Activated CD4-positive, alpha-beta memory T cell treated with anti-CD3 and anti-CD28 coated beads for 36 hours (primary cell): ENCODE data around the gene KCNQ5. TPM values are rescaled to one million over a fixed set of nuclear protein-coding genes. Genes with fewer than 3 reads are reported as not detected.

Experiments
- CTCF ChIA-PET: fragments of 350-600 bp; sonication (Branson Sonifier 250); formaldehyde crosslinking; loops from one replicate; lab custom pipeline; 2021; ENCODE audit warnings: antibody characterized with exemption, inconsistent platforms; lab: Charles Lee
- POLR2A ChIA-PET: fragments of 350-600 bp; sonication (Branson Sonifier 250); formaldehyde crosslinking; loops from one replicate; lab custom pipeline; 2021; ENCODE audit warnings: antibody characterized with exemption; lab: Charles Lee
- DNase-seq: peaks from one replicate; pipeline ENCODE4 v3.0.0-alpha.2; 2020
- H3K27ac Mint-ChIP-seq: one replicate; pipeline ENCODE4 v1.8.0; 2021; ENCODE audit warnings: mixed read lengths
- H3K27me3 Mint-ChIP-seq: one replicate; pipeline ENCODE4 v1.8.0; 2021; ENCODE audit warnings: mixed read lengths
- H3K36me3 Mint-ChIP-seq: one replicate; pipeline ENCODE4 v1.8.0; 2021; ENCODE audit warnings: mixed read lengths
- H3K4me1 Mint-ChIP-seq: one replicate; pipeline ENCODE4 v1.8.0; 2021; ENCODE audit warnings: low read depth, mixed read lengths
- H3K4me3 Mint-ChIP-seq: one replicate; pipeline ENCODE4 v1.8.0; 2021; ENCODE audit warnings: mild to moderate bottlenecking, mixed read lengths
- H3K9me3 Mint-ChIP-seq: one replicate; pipeline ENCODE4 v1.8.0; 2021; ENCODE audit warnings: mixed read lengths
- intact Hi-C: fragments of 100-400 bp; cut with micrococcal nuclease; formaldehyde crosslinking; loops from one replicate; pipeline ENCODE4 v1.15.1; 2023
- total RNA-seq, 2 experiments: library from RNA; stranded (reverse); gene quantifications; one replicate each; pipeline ENCODE4 v1.2.3, GENCODE V29; 2021

Gene KCNQ5
- total RNA-seq, 2 experiments from 2014 or later = 4.5 to 5.2 TPM

GRCh38 chr6:72939004-72939403 is 317.1 kb downstream of the KCNQ5 start:
- intact Hi-C loops = no loop called here
- no peaks in the 10 kb centered on the region for H3K27me3 Mint-ChIP-seq
- H3K9me3 Mint-ChIP-seq = no peaks in the 10 kb centered on the region
- ChIA-PET CTCF (no interaction called here), POLR2A (no interaction called here)
- H3K27ac Mint-ChIP-seq = no peak overlapping the region
- no peaks in the 10 kb centered on the region for H3K36me3 Mint-ChIP-seq
- no peaks in the 10 kb centered on the region for H3K4me1 Mint-ChIP-seq
- DNase-seq = no peak
- no peak overlapping the region for H3K4me3 Mint-ChIP-seq

GRCh38 chr6:72940265-72940664 is 318.4 kb downstream of the KCNQ5 start:
- Mint-ChIP-seq H3K4me3 (no peak overlapping the region), H3K4me1 (no peaks in the 10 kb centered on the region), H3K27ac (no peak overlapping the region), H3K27me3 (no peaks in the 10 kb centered on the region), H3K9me3 (no peaks in the 10 kb centered on the region), H3K36me3 (no peaks in the 10 kb centered on the region)
- ChIA-PET CTCF (no interaction called here), POLR2A (no interaction called here)
- DNase-seq = no peak
- intact Hi-C loops = no loop called here

- Mint-ChIP-seq H3K27ac (no peak overlapping the region), H3K9me3 (no peaks in the 10 kb centered on the region), H3K27me3 (no peaks in the 10 kb centered on the region), H3K36me3 (no peaks in the 10 kb centered on the region), H3K4me3 (no peak overlapping the region), H3K4me1 (no peaks in the 10 kb centered on the region)
- ChIA-PET CTCF (no interaction called here), POLR2A (no interaction called here)
- intact Hi-C loops = no loop called here
- no peak for DNase-seq
Observed at GRCh38 chr6:72941263-72941662, 319.4 kb downstream of the KCNQ5 start.

- no peak overlapping the region for H3K27ac Mint-ChIP-seq
- H3K27me3 Mint-ChIP-seq = no peaks in the 10 kb centered on the region
- no peak for DNase-seq
- H3K4me1 Mint-ChIP-seq = no peaks in the 10 kb centered on the region
- POLR2A ChIA-PET = no interaction called here
- CTCF ChIA-PET = no interaction called here
- H3K9me3 Mint-ChIP-seq = no peaks in the 10 kb centered on the region
- H3K4me3 Mint-ChIP-seq = no peak overlapping the region
- intact Hi-C loops = no loop called here
- no peaks in the 10 kb centered on the region for H3K36me3 Mint-ChIP-seq
Observed at GRCh38 chr6:72941751-72942150, 319.9 kb downstream of the KCNQ5 start.

- no peaks in the 10 kb centered on the region for H3K27me3 Mint-ChIP-seq
- H3K27ac Mint-ChIP-seq = no peak overlapping the region
- CTCF ChIA-PET = no interaction called here
- POLR2A ChIA-PET = no interaction called here
- DNase-seq = no peak
- H3K4me1 Mint-ChIP-seq = no peaks in the 10 kb centered on the region
- intact Hi-C loops = no loop called here
- H3K9me3 Mint-ChIP-seq = no peaks in the 10 kb centered on the region
- H3K36me3 Mint-ChIP-seq = no peaks in the 10 kb centered on the region
- no peak overlapping the region for H3K4me3 Mint-ChIP-seq
Observed at GRCh38 chr6:72943699-72944098, 321.8 kb downstream of the KCNQ5 start.

- intact Hi-C loops = no loop called here
- Mint-ChIP-seq H3K27me3 (no peaks in the 10 kb centered on the region), H3K27ac (no peak overlapping the region), H3K4me3 (no peak overlapping the region), H3K9me3 (no peaks in the 10 kb centered on the region), H3K36me3 (no peaks in the 10 kb centered on the region), H3K4me1 (no peaks in the 10 kb centered on the region)
- POLR2A ChIA-PET = no interaction called here
- no peak for DNase-seq
- CTCF ChIA-PET = no interaction called here
Observed at GRCh38 chr6:72944660-72945059, 322.8 kb downstream of the KCNQ5 start.

- no peak overlapping the region for H3K4me3 Mint-ChIP-seq
- no peaks in the 10 kb centered on the region for H3K9me3 Mint-ChIP-seq
- ChIA-PET POLR2A (no interaction called here), CTCF (no interaction called here)
- intact Hi-C loops = no loop called here
- no peak overlapping the region for H3K27ac Mint-ChIP-seq
- H3K27me3 Mint-ChIP-seq = no peaks in the 10 kb centered on the region
- DNase-seq = no peak
- no peaks in the 10 kb centered on the region for H3K36me3 Mint-ChIP-seq
- no peaks in the 10 kb centered on the region for H3K4me1 Mint-ChIP-seq
Observed at GRCh38 chr6:72946774-72947173, 324.9 kb downstream of the KCNQ5 start.

- no peak overlapping the region for H3K27ac Mint-ChIP-seq
- H3K9me3 Mint-ChIP-seq = no peaks in the 10 kb centered on the region
- no peaks in the 10 kb centered on the region for H3K4me1 Mint-ChIP-seq
- intact Hi-C loops = no loop called here
- DNase-seq = no peak
- H3K27me3 Mint-ChIP-seq = no peaks in the 10 kb centered on the region
- ChIA-PET CTCF (no interaction called here), POLR2A (no interaction called here)
- no peak overlapping the region for H3K4me3 Mint-ChIP-seq
- no peaks in the 10 kb centered on the region for H3K36me3 Mint-ChIP-seq
Observed at GRCh38 chr6:72947534-72947933, 325.7 kb downstream of the KCNQ5 start.

- H3K4me3 Mint-ChIP-seq = no peak overlapping the region
- no peaks in the 10 kb centered on the region for H3K4me1 Mint-ChIP-seq
- no peak overlapping the region for H3K27ac Mint-ChIP-seq
- no peaks in the 10 kb centered on the region for H3K9me3 Mint-ChIP-seq
- POLR2A ChIA-PET = no interaction called here
- CTCF ChIA-PET = no interaction called here
- intact Hi-C loops = no loop called here
- no peaks in the 10 kb centered on the region for H3K27me3 Mint-ChIP-seq
- no peak for DNase-seq
- no peaks in the 10 kb centered on the region for H3K36me3 Mint-ChIP-seq
Observed at GRCh38 chr6:72948153-72948552, 326.3 kb downstream of the KCNQ5 start.

- no peak overlapping the region for H3K4me3 Mint-ChIP-seq
- H3K36me3 Mint-ChIP-seq = no peaks in the 10 kb centered on the region
- H3K4me1 Mint-ChIP-seq = peaks cover 2% of the 10 kb centered on the region
- intact Hi-C loops = no loop called here
- ChIA-PET CTCF (no interaction called here), POLR2A (no interaction called here)
- no peak overlapping the region for H3K27ac Mint-ChIP-seq
- H3K27me3 Mint-ChIP-seq = no peaks in the 10 kb centered on the region
- DNase-seq = no peak
- no peaks in the 10 kb centered on the region for H3K9me3 Mint-ChIP-seq
Observed at GRCh38 chr6:72950114-72950860, 328.4 kb downstream of the KCNQ5 start.

GRCh38 chr6:72952808-72953630 is 331.2 kb downstream of the KCNQ5 start:
- Mint-ChIP-seq H3K36me3 (no peaks in the 10 kb centered on the region), H3K9me3 (no peaks in the 10 kb centered on the region), H3K4me1 (peaks cover 2% of the 10 kb centered on the region), H3K27ac (no peak overlapping the region), H3K4me3 (no peak overlapping the region), H3K27me3 (no peaks in the 10 kb centered on the region)
- ChIA-PET CTCF (no interaction called here), POLR2A (no interaction called here)
- intact Hi-C loops = no loop called here
- DNase-seq = no peak

- Mint-ChIP-seq H3K27me3 (no peaks in the 10 kb centered on the region), H3K9me3 (no peaks in the 10 kb centered on the region), H3K36me3 (no peaks in the 10 kb centered on the region), H3K4me1 (peaks cover 2% of the 10 kb centered on the region), H3K27ac (no peak overlapping the region), H3K4me3 (no peak overlapping the region)
- DNase-seq = no peak
- ChIA-PET POLR2A (no interaction called here), CTCF (interaction anchor here (0.7 kb wide), 1 partner anchor 542 kb away, joined by 3 read pairs; no protein-coding TSS in a partner anchor)
- intact Hi-C loops = no loop called here
Observed at GRCh38 chr6:72953971-72954381, 332.1 kb downstream of the KCNQ5 start.

- Mint-ChIP-seq H3K4me1 (peaks cover 2% of the 10 kb centered on the region), H3K36me3 (no peaks in the 10 kb centered on the region), H3K27ac (no peak overlapping the region), H3K9me3 (no peaks in the 10 kb centered on the region), H3K27me3 (no peaks in the 10 kb centered on the region), H3K4me3 (no peak overlapping the region)
- no peak for DNase-seq
- CTCF ChIA-PET = no interaction called here
- POLR2A ChIA-PET = no interaction called here
- intact Hi-C loops = no loop called here
Observed at GRCh38 chr6:72954716-72955115, 332.9 kb downstream of the KCNQ5 start.
